ENCODE measurements around the gene PDE6D.

Gene PDE6D

DNA sequence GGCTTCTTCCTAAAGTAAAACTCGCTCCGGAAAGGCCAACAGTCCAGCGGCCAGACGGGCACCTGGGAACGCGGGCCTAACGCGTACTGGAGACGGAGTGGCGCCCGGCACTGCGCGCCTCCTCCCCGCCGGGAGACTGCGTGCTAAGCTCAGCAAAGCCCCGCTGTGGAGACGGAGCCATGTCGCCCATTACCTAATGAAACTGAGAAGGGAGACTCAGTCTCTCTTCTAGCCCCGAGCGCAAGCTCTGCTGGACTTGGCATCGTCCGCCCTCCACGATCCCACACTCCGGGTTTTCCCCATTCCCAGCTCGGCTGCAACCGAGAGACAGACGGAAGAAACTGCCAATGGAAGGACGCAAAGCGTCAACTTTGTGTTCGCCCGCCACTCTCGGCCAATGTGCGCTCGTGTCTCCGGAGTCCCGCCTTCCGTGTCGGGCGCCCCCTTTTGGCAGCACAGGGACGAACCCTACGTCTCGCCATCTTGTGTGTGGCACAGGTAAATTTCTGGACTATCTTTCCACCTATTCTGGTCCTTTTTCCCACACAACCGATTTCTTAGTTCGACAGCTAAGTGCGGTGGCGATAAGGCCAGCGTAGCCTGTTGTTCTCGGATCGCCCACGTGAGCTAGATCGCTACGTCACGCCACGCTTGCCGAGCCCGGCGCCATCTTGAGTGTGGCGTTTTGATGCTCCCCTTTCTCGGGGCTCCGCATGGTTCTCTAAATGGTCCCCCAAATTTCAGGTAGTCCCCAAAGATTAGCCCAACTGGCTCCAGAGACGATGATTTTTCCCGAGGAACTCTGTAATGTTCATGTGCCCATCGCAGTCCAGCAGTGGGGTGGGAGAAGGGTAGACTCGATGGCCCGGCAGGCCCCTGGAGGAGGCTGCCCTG, 74.1 kb downstream of the PDE6D start:
- DNase-seq, result peak; percentile 92

DNA sequence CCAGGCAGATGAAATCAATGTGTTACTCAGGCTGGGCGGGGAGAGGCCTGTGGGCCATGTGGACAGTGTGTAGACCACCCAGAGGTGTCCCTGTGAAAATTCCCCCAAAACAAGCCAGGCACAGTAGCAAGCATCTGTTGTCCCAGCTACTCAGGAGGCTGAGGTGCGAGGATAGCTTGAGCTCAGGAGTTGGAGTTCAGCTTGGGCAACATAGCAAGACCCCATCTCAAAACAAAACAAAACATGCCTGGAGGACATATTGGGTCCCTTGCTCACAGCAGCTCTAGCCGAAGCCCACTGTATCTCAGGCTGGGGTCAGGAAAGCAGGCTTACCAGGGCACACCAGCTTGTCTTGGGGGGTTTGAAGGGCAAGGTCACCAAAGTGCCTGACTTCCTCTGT, 77.1 kb downstream of the PDE6D start:
- DNase-seq, result no peak

DNA sequence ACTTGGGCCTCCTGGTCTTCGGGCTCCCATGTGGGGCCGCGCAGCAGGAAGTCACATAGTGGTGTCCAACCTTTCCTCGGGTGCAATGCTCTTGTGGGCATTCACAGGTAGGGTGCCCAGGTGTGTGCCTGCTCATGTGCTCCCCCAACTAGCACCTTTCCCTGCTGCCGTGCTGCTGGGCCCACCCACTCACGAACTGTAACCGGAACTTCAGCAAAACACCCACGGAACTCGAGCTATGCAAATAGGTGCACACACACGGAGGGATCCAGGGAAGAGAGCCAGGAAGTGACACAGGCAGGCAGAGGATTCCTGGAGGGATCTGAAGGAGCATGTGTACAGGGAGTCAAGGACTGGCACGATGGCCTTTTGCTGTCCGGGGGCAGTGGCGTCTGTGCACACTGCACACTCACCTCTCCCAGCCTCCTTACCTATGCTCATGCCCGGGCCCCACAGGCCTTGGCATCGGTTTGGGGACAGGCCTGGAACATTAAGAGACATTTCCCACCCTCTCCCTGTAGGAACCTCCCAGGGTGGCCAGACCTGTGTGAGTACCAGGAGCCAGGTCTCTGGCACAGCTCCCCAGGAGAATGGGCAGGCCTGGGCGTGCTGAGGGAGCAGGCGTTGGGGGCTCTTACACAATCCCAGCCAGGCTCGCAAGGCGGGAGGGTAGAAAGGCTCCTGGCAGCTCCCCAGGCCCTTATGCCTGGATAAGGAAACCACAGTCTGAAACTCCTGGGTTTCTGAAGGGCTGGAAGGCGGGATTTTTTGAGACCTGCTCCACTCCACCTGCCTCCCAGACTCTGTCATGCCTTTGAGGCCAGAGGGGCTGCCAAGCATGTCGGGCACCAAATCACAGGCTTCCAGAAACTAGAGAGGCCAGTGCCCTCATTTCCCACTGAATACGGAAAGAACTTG, 79.4 kb downstream of the PDE6D start:
- no peak for DNase-seq

DNA sequence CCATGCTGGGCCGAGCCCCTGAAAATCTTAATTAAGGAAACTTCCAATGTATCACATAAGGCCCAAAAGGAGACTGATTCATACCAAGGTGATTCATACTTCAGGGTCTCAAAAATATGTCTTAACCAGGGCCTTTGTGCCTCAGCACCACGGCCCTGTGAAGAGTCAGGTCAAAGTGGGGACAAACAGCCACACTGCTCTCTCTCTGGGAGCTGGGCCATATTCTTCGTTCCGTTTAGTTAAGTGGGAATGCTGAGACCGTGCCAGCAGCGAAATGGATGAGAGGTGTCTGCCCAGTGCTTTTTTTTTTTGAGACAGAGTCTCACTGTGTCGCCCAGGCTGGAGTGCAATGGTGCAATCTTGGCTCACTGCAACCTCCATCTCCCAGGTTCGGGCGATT, 82.1 kb downstream of the PDE6D start:
- DNase-seq, result no peak

DNA sequence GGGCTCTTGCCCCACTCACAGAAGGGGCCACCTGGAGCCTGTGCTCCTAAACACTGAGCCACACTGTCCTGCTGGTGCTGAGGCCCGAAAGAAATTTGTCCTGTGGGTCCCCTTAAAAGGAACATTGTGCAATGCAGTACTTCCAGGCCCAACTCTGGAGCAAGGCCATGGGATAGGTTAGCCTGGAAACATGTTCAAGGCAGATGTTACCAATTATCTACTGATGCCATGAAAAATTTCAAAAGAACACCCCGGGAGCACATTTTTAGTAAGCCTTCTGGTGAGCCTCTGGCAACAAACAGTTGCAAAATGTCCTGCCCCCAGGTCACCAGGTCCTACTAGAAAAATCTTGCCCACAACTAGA, 85.1 kb downstream of the PDE6D start:
- DNase-seq, result no peak

DNA sequence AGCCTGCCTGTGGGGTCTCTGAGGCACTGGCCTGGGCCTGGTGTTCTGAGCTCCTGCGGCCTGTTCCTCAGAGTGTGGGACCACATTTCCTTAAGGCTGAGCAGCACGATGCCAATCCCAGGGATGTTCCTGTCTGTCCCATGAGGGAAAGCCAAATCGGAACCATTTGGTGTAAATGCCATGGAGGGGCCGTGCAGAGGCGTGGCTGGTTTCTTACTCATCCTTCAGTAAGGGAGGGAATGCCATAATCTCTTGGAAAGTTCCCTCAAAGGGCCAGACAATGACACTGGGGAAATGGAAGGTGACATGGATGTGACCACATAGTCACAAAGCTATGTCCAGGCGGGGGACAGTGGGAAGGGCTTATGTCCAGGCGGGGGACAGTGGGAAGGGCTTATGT, 87.1 kb downstream of the PDE6D start:
- no peak for DNase-seq

DNA sequence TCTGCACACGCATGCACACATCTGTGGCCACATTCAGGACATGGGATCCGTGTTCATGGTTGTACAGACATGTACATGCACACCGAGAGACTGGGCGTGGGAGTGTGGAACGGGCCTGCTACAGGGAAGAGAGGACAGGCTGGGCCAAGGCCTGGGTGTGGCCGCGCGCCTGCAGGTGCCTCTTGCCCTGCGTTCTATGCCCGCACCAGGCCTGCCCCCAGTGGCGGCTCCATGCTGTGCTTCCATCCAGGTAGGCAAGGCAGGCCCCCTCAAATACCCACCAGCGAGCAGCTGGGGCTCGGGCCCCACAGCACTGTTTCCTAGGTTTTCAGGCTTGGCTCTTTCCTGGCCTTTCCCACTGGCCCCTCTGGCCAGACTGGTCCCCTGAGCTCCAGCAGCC, 88.2 kb downstream of the PDE6D start:
- no peak for DNase-seq

DNA sequence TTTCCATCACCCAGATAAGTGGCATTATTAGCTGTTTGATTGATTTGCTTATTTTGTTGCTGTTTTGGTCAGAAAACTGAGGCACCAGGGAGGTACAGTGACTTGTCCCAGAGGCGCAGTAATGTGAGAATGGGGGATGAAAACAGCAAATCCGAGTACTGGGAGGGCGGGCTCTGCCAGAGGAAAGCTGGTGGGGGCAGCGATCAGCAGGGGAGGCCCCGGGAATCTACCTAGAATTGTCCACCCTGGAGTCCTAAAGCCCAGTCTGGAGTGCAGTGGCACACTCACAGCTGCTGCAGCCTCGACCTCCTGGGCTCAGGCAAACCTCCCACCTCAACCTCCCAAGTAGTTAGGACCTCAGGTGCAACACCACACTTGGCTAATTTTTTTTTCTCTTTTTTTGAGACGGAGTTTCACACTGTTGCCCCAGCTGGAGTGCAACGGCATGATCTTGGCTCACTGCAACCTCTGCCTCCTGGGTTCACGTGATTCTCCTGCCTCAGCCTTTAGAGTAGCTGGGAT, 89.8 kb downstream of the PDE6D start:
- DNase-seq, result no peak

DNA sequence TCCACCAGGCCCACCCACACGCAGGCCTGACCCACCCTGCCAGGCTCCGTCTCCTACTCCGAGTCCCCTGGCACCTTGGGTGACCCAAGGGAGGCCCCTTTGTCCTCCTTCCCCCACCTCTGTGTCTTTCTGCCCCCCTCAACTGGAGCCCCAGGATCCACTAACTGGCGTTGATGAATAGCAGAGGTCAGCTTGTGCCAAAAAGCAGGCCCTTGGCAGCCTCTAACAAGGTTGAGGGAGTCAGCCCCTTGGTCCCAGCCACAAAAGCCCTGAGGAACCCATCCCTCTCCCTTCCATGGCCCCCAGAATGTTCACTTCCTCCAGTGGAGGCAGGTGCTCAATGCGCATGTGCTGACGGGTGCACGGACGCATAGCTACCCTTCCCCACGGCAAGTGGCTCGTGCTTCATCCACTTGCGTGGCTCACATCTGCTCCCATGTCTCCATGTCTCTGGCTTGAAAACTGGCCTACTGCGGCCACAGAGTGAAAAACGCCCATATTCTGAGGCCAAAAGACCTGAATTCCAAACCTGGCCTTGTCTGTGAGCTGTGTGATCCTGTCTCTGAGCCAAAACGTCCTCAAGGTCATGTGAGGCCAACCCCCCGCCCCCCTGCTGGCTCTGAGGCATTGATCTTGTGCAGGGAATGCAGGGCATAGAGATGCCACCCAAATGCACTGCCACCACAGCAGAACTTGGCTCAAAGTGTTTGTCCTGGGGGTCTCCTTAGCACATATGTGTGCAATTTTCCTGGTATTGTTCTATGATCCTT, 91.8 kb downstream of the PDE6D start:
- no peak for DNase-seq

DNA sequence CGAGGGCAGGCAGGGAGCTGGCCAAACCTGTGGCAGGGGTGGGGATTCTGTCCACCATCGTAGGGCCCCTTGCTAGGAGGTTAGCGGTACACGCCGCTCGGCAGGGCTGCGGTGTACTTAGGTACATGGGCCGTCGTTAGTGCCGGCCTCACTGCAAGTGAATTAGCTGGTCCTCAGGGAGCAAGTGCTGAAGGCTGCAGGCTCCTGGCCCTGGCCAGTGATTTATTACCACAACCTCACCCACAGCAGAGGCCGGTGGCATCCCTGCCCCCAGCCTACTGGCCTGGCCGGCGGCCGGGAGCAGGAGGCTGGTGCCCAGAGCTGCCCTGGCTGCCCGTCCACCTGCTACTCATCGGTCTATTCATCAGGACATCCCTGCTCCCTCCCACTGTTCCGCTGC, 92.4 kb downstream of the PDE6D start:
- DNase-seq, result no peak

DNA sequence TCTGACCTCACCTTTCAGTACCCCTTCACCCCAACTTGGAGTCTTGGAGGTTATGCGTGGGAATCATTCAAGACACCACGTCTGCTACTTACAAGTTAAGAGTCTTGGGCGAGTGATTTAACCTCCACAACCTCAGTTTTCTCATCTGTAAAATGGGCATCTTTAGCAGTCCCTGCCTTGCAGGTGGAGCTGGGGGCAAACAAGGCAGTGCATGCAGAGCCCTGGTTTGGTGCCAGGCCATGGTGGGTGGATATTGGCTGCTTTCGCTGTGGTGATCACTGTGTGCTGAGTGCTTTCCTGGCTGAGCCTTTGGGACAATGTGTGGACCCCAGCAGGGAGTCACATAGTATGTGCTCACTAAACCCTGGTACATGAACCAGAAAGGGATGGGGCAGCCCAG, 93.1 kb downstream of the PDE6D start:
- DNase-seq, result no peak

DNA sequence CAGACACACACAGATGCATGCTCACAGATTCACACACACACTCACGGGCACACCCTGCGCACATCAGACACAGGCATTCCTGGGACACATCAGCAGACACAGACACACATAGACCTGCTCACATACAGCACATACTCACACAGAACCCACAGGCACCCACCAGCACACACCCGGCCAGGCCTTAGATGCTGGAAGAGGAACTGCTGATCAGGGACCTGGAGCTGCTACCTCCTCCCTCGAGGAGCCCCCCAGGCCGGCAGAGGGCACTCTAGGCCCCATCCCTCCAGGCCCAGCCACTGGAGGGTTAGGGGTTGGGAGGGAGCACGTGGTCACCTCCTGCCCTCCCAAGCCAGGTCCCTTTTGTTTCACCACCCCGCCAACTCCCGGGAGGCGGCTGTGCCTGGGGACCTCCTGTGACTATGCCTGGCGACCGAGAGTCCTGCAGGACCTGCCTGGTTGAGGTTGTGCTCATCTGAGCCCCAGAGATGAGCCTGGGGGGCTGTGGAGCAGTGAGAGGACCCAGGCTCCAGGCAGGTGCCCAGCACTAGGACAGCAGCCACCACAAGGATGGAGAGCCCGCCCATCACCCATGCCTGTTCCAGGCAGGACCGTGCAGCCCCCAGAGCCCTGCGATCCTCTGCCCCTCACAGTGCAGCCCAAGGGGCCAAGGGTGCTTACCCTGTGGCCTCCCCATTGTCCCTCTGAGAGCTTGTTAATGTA, 93.8 kb downstream of the PDE6D start:
- DNase-seq, result no peak

DNA sequence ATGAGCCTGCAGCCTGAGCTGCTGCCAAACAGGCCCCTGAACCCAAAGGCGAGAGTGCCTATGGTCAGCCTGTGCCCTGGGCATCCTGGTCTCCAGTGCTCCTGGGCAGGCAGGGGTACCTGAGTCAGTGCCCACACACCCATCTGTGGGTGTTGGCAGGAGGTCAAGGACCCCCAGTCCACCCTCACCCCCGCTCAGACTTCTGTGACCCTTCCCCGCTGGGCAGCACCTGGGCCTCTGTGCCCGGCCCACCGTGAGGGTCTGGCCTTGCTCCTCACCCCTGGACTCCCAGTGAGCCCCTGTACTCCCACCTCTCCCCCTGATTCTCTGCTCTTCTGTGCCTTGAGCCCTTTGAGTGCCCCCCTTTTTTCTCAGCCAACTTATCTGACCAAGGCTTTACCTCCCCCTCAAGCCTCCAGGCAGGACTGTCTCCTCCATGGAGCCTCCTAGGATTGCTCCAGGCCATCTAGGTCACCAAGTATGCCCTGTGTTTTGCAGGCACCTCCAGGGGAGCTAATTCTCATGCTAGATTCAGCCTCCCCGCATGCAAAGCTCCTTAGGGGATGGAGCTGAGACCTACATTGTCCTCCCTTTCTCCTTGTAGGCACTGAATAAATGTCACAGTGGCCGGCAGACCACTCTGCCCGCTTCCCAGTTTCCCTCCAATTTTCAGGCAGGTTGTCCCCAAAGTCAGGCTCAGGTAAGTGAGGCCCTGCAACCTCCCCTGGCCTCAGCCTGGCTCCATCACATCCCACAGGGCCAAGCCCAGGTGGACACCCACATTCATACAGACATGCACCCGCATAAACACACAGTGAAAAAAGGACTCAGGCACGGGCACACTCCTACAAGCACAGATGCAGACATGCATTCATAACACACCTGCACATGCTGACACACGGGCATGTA, 94.6 kb downstream of the PDE6D start:
- DNase-seq, result no peak

DNA sequence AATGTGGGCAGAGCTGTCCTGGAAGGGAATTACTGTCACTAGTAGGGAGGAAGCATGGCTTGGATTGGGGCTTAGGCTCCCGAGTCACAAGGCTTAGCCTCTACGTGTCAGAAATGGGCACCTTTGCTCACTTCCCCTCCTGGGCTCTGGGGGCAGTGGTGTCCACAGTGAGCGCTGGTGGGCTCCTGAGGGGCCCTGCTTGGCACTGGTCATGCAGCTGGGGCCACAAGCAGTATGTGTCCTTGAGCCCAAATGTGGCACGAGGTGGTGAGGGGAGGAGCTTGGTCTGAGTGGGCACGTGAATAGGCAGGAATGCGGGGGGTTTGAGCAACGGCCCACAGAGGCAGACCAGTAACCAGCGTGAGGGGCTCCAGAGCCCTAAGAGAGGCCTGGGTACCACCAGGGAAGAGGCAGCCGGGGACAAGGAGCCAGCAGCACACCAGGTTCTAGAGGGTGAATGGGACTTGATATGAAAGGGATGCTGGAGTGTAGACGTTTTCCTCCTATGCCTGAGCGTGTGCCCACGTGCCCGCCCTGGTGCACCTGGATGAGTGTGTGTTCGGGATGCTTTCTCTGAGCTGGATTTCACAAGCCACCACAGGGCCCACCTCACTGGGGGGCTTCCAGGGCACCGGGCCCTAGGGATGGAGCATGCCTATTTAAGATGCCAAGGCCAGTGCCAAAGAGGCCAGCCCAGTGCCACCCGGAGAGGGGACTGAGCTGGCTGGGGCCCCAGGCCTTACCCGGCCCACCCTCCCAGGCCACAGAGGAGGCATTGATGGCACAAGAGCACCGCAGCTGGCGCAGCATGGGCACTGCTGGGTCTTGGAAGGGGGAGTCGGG, 95.5 kb downstream of the PDE6D start:
- DNase-seq, result no peak

DNA sequence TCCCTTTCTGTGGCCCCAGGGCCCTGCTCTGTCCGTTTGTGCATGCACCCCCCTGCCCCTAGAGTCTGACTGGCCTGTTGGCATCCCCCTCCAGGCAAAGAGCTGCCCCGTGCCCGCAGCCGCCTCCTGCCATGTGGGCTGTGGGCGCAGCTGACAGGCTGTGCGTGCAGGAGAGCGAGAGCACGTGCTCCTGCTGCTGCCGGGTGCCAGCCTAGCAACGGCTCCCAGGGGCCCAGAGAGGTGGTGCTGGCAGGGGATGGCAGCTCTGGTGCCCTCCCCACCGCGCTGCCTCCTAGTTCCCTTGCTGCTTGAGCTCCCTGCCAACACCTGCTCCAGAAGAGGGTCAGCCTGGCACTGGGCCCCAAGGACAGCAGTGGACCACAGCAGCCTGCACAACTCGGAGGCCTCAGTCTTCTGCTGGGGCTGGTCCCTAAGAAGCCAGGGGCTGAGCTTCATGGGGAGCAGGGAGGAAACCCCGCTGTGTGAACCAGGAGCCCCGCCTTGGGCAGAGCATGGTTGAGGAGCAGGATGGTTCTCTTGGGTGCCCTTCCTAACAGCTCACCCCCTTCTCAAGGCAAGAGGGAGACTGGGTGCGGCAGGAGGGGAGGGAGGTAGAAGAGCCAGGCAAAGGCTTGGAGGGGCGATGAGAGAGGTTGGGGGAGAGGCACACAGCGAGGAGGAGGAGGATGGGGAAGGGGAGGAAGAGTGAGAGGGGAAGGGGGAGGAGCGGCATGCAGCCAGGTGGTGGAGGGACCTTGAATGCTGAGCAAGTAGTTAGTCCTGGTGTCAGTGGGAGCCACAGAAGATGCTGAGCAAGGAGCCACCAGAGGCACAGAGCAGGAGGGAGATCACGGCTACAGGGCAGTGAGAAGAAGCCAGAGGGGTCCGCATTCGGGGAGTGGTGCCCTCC, 96.5 kb downstream of the PDE6D start:
- DNase-seq, result peak; percentile 46

DNA sequence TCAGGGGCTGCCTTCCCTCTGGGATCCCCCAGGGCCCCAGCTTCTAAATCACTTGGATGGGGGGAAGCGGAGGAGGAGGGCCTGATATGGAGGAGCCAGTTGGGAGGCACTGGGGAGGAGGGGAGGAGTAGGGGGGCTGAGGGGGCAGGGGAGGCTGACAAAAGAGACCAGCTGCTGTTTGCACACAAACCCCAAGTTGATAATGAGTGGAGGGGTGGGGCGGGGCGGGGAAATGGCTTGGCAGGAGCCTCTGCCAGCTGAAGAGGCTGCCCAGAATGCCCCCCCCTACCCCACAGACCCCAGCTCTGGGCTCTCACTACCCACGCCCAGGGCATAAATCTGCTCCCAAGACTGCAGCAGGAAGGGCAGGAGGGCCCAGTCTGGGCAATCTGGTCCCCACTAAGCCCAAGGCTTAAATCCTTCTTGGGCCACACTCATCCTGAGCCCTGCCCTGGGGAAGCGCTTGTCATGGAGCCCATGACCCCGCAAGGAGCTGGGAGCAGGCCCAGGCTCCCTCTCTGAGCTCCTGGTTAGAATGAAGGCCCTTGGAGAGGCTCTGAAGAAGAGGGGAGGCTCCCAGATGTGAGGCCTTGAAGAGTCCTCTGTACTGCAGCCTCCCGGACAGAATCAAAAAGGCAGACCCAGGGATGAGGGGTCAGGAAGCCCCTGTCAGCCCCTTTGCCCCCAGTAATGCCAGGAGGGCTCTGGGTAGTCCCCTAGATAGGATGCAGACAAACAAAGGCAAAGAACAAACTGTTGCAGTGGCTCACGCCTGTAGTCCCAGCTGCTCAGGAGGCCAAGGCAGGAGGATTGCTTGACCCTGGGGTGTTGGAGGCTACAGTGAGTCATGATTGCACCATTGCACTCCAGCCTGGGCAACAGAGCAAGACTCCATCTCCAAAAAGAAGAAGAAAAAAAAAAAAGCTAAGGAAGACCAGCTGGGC, 97.5 kb downstream of the PDE6D start:
- peak; percentile 40 for DNase-seq

DNA sequence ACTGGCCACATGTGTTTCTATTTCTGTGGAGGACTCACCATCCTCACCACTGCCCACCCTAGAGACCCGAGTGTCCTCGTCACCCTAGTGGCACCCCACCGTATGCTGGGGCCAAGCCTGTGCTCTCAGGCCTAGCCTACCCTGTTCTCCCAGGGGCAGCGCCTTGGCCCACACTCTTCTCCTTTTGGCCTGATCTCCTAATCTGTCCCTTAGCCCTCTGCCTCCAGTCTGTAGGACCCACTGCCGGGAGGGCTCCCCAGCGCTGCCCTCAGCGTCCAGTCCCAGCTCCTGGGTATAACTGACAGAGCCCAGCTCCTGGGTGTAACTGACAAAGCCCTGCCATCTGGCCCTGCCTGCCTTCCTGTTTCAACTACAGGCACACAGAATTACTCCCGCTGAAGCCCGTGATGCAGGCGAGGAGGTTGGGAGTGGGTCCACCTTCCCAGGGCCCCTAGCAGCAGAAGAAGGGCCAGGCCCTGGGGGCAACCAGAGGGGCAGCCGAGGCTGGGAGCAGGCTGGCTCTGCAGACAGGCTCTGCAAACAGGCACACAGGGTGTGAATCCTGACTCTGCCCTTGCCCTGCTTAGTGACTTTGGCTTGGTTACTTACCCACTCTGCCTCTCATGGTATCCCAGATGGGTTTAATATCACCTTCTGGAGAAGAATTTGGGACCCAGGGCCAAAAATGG, 98.3 kb downstream of the PDE6D start:
- DNase-seq, result no peak

Measured in NCI-H2081 treated with DMSO at 0.1 percent for 48 hours (cell line).